ENCODE measurements around the gene SQSTM1.

SQSTM1 gene

GRCh38 chr5:179821298-179822058 is 773 bp downstream of the SQSTM1 start:
- Histone ChIP-seq H2AFZ (ENCODE audit: low read depth) (no peak overlapping the region), H3K27ac (peak overlapping the region; percentile 99), H3K27me3 (ENCODE audit: insufficient read depth, low read depth) (no peaks in the 10 kb centered on the region), H3K79me2 (ENCODE audit: insufficient read depth, low read depth) (peaks cover 31% of the 10 kb centered on the region), H3K9ac (peak overlapping the region; percentile 90), H3K4me1 (ENCODE audit: low read depth, poor library complexity, severe bottlenecking) (peaks cover 30% of the 10 kb centered on the region), H3K36me3 (ENCODE audit: insufficient read depth) (no peaks in the 10 kb centered on the region), H3K4me3 (IDR thresholded peaks at IDR 0.05; ENCODE audit: insufficient read depth, low read depth, low read length) (no peak overlapping the region), H3K4me2 (peak overlapping the region; percentile 41), H4K20me1 (ENCODE audit: insufficient read depth) (peaks cover 11% of the 10 kb centered on the region; the same call in 1 of the 2 replicates)
- TF ChIP-seq CTCF (conservative IDR thresholded peaks at IDR 0.05; ENCODE audit: low read depth, low read length), result no peak

GRCh38 chr5:179822059-179822432 is 1.3 kb downstream of the SQSTM1 start:
- no peak overlapping the region for H3K4me3 ChIP-seq (IDR thresholded peaks at IDR 0.05; ENCODE audit: insufficient read depth, low read depth, low read length)
- peaks cover 30% of the 10 kb centered on the region for H3K4me1 ChIP-seq (ENCODE audit: low read depth, poor library complexity, severe bottlenecking)
- H3K36me3 ChIP-seq (ENCODE audit: insufficient read depth), result no peaks in the 10 kb centered on the region
- H3K27ac ChIP-seq, result peak overlapping the region; percentile 99; the same call in 1 of the 2 replicates
- peaks cover 31% of the 10 kb centered on the region for H3K79me2 ChIP-seq (ENCODE audit: insufficient read depth, low read depth)
- H3K27me3 ChIP-seq (ENCODE audit: insufficient read depth, low read depth), result no peaks in the 10 kb centered on the region
- TF ChIP-seq CTCF (conservative IDR thresholded peaks at IDR 0.05; ENCODE audit: low read depth, low read length), result no peak
- no peak overlapping the region for H2AFZ ChIP-seq (ENCODE audit: low read depth)
- peaks cover 11% of the 10 kb centered on the region; the same call in 1 of the 2 replicates for H4K20me1 ChIP-seq (ENCODE audit: insufficient read depth)
- H3K4me2 ChIP-seq, result peak overlapping the region; percentile 41
- H3K9ac ChIP-seq, result peak overlapping the region; percentile 90; the same call in 1 of the 2 replicates

GRCh38 chr5:179822444-179822990 is 1.8 kb downstream of the SQSTM1 start:
- no peak for TF ChIP-seq CTCF (conservative IDR thresholded peaks at IDR 0.05; ENCODE audit: low read depth, low read length)
- Histone ChIP-seq H2AFZ (ENCODE audit: low read depth) (no peak overlapping the region), H3K4me3 (IDR thresholded peaks at IDR 0.05; ENCODE audit: insufficient read depth, low read depth, low read length) (no peak overlapping the region), H3K9ac (peak overlapping the region; percentile 90; the same call in 1 of the 2 replicates), H3K4me2 (peak overlapping the region; percentile 41), H3K36me3 (ENCODE audit: insufficient read depth) (no peaks in the 10 kb centered on the region), H3K4me1 (ENCODE audit: low read depth, poor library complexity, severe bottlenecking) (peaks cover 29% of the 10 kb centered on the region), H4K20me1 (ENCODE audit: insufficient read depth) (peaks cover 11% of the 10 kb centered on the region; the same call in 1 of the 2 replicates), H3K27ac (no peak overlapping the region; the same call in 1 of the 2 replicates), H3K27me3 (ENCODE audit: insufficient read depth, low read depth) (no peaks in the 10 kb centered on the region), H3K79me2 (ENCODE audit: insufficient read depth, low read depth) (peaks cover 31% of the 10 kb centered on the region)

- Histone ChIP-seq H3K27me3 (ENCODE audit: insufficient read depth, low read depth) (no peaks in the 10 kb centered on the region), H3K36me3 (ENCODE audit: insufficient read depth) (no peaks in the 10 kb centered on the region), H3K4me3 (IDR thresholded peaks at IDR 0.05; ENCODE audit: insufficient read depth, low read depth, low read length) (no peak overlapping the region), H3K27ac (no peak overlapping the region), H3K79me2 (ENCODE audit: insufficient read depth, low read depth) (peaks cover 31% of the 10 kb centered on the region), H3K4me2 (no peak overlapping the region), H4K20me1 (ENCODE audit: insufficient read depth) (peaks cover 11% of the 10 kb centered on the region; the same call in 1 of the 2 replicates), H3K9ac (no peak overlapping the region), H2AFZ (ENCODE audit: low read depth) (no peak overlapping the region), H3K4me1 (ENCODE audit: low read depth, poor library complexity, severe bottlenecking) (peaks cover 20% of the 10 kb centered on the region)
- no peak for TF ChIP-seq CTCF (conservative IDR thresholded peaks at IDR 0.05; ENCODE audit: low read depth, low read length)
Measured at GRCh38 chr5:179823937-179824744, 3.4 kb downstream of the SQSTM1 start.

Measured in KMS-11 (cell line).